Adrenal gland (tissue), 5 donors: ENCODE data around the gene KIF16B.
"Not testable (repeated sequence)": the region's sequence is repeated elsewhere in the genome, so short reads cannot be mapped to it uniquely, and the experiment has no call there.

ENCODE experiments used
- CTCF ChIP-seq, 6 experiments: fragments of 450-650 bp in 4 of 6; fragments of 200-600 bp in 2 of 6; sonication (generic) in 1 of 6; IDR thresholded peaks; 1 replicate in 5 of 6; 2 replicates in 1 of 6; pipeline versions ENCODE4 v1.5.1 to v1.8.0; 2016 to 2021; ENCODE audit warnings: antibody characterized with exemption in 6 of 6, mild to moderate bottlenecking in 2 of 6, moderate library complexity in 1 of 6
- POLR2A ChIP-seq, 2 donors: fragments of 450-650 bp; IDR thresholded peaks; one replicate each; pipeline ENCODE4 v1.6.1; 2017; ENCODE audit warnings: antibody characterized with exemption in 2 of 2, mild to moderate bottlenecking in 2 of 2, moderate library complexity in 1 of 2
- donor health status: DM: no; HTN: no; CAD: no.

- not testable (repeated sequence) for TF ChIP-seq POLR2A, CTCF (IDR thresholded peaks at IDR 0.05)
Measured at GRCh38 chr20:16564079-16564478, 9.2 kb downstream of the KIF16B start.
